GM23338 (cell line): ENCODE results near the gene TMEM98. TPM values are rescaled to one million over a fixed set of nuclear protein-coding genes. Genes with fewer than 3 reads are reported as not detected.

Experiments
- ATAC-seq: fragments of 200-7000 bp; cut with Tn5 transposase; 3 replicates; pipeline ENCODE4 v1.9.1; 2020
- DNase-seq: peaks from one replicate; pipeline ENCODE4 v3.0.0-alpha.2; 2015; ENCODE audit warnings: low spot score
- H2AFZ ChIP-seq: fragments of 200-600 bp; sonication (generic); 2 replicates; pipeline ENCODE4 v1.8.0; 2016; ENCODE audit warnings: antibody characterized with exemption, mild to moderate bottlenecking, moderate library complexity
- H3F3A ChIP-seq: fragments of 200-600 bp; sonication (generic); replicated peaks from 2 replicates; pipeline ENCODE4 v1.8.0; 2017; ENCODE audit warnings: antibody characterized with exemption, mixed run types, low read depth
- H3K27ac ChIP-seq: fragments of 200-600 bp; sonication (generic); 2 replicates; pipeline ENCODE4 v1.6.1; 2016; ENCODE audit warnings: low read depth
- H3K27me3 ChIP-seq: fragments of 200-600 bp; sonication (generic); 2 replicates; pipeline ENCODE4 v1.8.0; 2016; ENCODE audit warnings: mild to moderate bottlenecking, mixed run types, moderate library complexity; ENCODE audit not compliant: insufficient read depth
- H3K36me3 ChIP-seq: fragments of 200-600 bp; sonication (generic); 2 replicates; pipeline ENCODE4 v1.8.0; 2016; ENCODE audit warnings: mild to moderate bottlenecking; ENCODE audit not compliant: insufficient read depth
- H3K4me1 ChIP-seq: fragments of 200-600 bp; sonication (generic); 2 replicates; pipeline ENCODE4 v1.8.0; 2016; ENCODE audit warnings: mild to moderate bottlenecking, moderate library complexity; ENCODE audit not compliant: insufficient read depth
- H3K4me2 ChIP-seq: fragments of 200-600 bp; sonication (generic); 2 replicates; pipeline ENCODE4 v1.7.1; 2017; ENCODE audit warnings: mixed run types
- H3K4me3 ChIP-seq: fragments of 200-600 bp; sonication (generic); 2 replicates; pipeline ENCODE4 v1.6.1; 2016; ENCODE audit warnings: mixed run types
- H3K79me2 ChIP-seq: fragments of 200-600 bp; sonication (generic); replicated peaks from 2 replicates; pipeline ENCODE4 v1.8.0; 2017; ENCODE audit warnings: mild to moderate bottlenecking; ENCODE audit not compliant: insufficient read depth
- H3K9me2 ChIP-seq: fragments of 200-600 bp; sonication (generic); 2 replicates; pipeline ENCODE4 v1.8.0; 2017; ENCODE audit not compliant: insufficient read depth
- H4K20me1 ChIP-seq: fragments of 200-600 bp; sonication (generic); replicated peaks from 2 replicates; pipeline ENCODE4 v1.8.0; 2017; ENCODE audit warnings: mild to moderate bottlenecking; ENCODE audit not compliant: insufficient read depth
- H3K27ac Mint-ChIP-seq: 2 replicates; pipeline ENCODE4 v1.8.0; 2020; ENCODE audit warnings: inconsistent platforms, mild to moderate bottlenecking, moderate library complexity, mixed read lengths
- H3K27me3 Mint-ChIP-seq: 3 replicates; pipeline ENCODE4 v1.8.0; 2022; ENCODE audit warnings: low read depth, mild to moderate bottlenecking, moderate library complexity, mixed read lengths, inconsistent platforms; ENCODE audit not compliant: insufficient read depth, poor library complexity
- H3K36me3 Mint-ChIP-seq: 3 replicates; pipeline ENCODE4 v1.8.0; 2021; ENCODE audit warnings: low read depth, mild to moderate bottlenecking, inconsistent platforms, moderate library complexity, mixed read lengths
- H3K4me1 Mint-ChIP-seq: 3 replicates; pipeline ENCODE4 v1.8.0; 2020; ENCODE audit warnings: mild to moderate bottlenecking, inconsistent platforms, mixed read lengths
- H3K4me3 Mint-ChIP-seq: 3 replicates; pipeline ENCODE4 v1.8.0; 2021; ENCODE audit warnings: moderate library complexity, mild to moderate bottlenecking, inconsistent platforms, mixed read lengths
- H3K9me3 Mint-ChIP-seq: 3 replicates; pipeline ENCODE4 v1.8.0; 2020; ENCODE audit warnings: moderate library complexity, mild to moderate bottlenecking, inconsistent platforms, mixed read lengths
- ETS1 ChIP-seq: IDR thresholded peaks from 2 replicates; pipeline ENCODE4 v1.6.1; 2016; ENCODE audit warnings: antibody characterized with exemption
- EZH2 ChIP-seq: fragments of 200-600 bp; sonication (generic); IDR thresholded peaks from one replicate; pipeline ENCODE4 v1.8.0; 2017; ENCODE audit warnings: antibody characterized with exemption, mild to moderate bottlenecking, low read depth; ENCODE audit not compliant: unreplicated experiment
- EZH2phosphoT487 ChIP-seq: fragments of 200-600 bp; sonication (generic); IDR thresholded peaks from one replicate; pipeline ENCODE4 v1.8.1; 2018; ENCODE audit warnings: antibody characterized with exemption; ENCODE audit not compliant: unreplicated experiment
- POLR2AphosphoS5 ChIP-seq: IDR thresholded peaks from 2 replicates; pipeline ENCODE4 v1.6.1; 2016; ENCODE audit warnings: antibody characterized with exemption, low read depth
- STAT1 ChIP-seq: IDR thresholded peaks from one replicate; pipeline ENCODE4 v1.6.1; 2016; ENCODE audit warnings: antibody characterized with exemption; ENCODE audit not compliant: unreplicated experiment
- polyA plus RNA-seq: library from polyadenylated mRNA; unstranded; fragments of >200 nt; fragmentation: Nextera tagmentation; extraction: Ambion mirVana; gene quantifications from 2 replicates; pipeline ENCODE4 v1.2.1, GENCODE V29; 2016
- total RNA-seq: library from RNA; depleted of rRNA; stranded (reverse); fragments of >200 nt; shearing (Covaris generic); gene quantifications from 2 replicates; pipeline ENCODE4 v1.2.3, GENCODE V29; 2014
- TF ChIP-seq, protein P1 (sequence below): fragments of 250-450 bp; sonication (Bioruptor Pico); IDR thresholded peaks from 2 replicates; pipeline ENCODE4 v1.5.0; 2020; ENCODE audit warnings: mild to moderate bottlenecking, moderate library complexity

Gene TMEM98
- total and polyA plus RNA-seq, 2 experiments from 2014 or later, result 60.4 to 94.8 TPM

DNA sequence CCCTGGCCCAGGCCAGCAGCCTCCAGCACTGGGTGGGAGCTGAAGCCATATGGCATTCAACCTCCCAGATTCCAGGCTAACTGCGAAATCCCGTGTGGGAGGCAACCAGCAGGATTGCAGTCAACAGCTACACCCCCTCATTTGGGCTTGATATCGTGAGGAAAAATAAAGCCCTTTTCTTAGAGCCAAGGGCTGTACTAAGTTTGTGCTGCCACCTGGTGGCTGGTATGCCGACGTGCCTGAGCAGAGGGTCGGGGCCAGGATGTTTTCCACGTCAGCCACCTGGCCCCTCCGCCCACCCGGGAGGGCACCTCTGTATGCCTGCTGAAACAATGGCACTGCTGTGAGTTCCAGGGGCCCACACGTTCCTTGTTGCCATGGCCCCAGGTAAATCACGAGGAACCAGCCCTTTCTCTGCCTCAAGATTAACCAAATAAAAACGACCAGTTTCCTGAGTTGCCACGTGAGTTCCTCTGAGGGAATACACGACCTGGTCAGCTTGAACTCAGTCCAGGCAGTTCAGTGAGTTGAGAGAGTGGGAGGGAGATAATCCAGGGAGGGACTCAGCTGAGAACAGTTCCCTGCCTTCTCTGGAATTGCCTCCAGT is 9.0 kb downstream of the TMEM98 start (continued):
- TF ChIP-seq, protein P1, sequence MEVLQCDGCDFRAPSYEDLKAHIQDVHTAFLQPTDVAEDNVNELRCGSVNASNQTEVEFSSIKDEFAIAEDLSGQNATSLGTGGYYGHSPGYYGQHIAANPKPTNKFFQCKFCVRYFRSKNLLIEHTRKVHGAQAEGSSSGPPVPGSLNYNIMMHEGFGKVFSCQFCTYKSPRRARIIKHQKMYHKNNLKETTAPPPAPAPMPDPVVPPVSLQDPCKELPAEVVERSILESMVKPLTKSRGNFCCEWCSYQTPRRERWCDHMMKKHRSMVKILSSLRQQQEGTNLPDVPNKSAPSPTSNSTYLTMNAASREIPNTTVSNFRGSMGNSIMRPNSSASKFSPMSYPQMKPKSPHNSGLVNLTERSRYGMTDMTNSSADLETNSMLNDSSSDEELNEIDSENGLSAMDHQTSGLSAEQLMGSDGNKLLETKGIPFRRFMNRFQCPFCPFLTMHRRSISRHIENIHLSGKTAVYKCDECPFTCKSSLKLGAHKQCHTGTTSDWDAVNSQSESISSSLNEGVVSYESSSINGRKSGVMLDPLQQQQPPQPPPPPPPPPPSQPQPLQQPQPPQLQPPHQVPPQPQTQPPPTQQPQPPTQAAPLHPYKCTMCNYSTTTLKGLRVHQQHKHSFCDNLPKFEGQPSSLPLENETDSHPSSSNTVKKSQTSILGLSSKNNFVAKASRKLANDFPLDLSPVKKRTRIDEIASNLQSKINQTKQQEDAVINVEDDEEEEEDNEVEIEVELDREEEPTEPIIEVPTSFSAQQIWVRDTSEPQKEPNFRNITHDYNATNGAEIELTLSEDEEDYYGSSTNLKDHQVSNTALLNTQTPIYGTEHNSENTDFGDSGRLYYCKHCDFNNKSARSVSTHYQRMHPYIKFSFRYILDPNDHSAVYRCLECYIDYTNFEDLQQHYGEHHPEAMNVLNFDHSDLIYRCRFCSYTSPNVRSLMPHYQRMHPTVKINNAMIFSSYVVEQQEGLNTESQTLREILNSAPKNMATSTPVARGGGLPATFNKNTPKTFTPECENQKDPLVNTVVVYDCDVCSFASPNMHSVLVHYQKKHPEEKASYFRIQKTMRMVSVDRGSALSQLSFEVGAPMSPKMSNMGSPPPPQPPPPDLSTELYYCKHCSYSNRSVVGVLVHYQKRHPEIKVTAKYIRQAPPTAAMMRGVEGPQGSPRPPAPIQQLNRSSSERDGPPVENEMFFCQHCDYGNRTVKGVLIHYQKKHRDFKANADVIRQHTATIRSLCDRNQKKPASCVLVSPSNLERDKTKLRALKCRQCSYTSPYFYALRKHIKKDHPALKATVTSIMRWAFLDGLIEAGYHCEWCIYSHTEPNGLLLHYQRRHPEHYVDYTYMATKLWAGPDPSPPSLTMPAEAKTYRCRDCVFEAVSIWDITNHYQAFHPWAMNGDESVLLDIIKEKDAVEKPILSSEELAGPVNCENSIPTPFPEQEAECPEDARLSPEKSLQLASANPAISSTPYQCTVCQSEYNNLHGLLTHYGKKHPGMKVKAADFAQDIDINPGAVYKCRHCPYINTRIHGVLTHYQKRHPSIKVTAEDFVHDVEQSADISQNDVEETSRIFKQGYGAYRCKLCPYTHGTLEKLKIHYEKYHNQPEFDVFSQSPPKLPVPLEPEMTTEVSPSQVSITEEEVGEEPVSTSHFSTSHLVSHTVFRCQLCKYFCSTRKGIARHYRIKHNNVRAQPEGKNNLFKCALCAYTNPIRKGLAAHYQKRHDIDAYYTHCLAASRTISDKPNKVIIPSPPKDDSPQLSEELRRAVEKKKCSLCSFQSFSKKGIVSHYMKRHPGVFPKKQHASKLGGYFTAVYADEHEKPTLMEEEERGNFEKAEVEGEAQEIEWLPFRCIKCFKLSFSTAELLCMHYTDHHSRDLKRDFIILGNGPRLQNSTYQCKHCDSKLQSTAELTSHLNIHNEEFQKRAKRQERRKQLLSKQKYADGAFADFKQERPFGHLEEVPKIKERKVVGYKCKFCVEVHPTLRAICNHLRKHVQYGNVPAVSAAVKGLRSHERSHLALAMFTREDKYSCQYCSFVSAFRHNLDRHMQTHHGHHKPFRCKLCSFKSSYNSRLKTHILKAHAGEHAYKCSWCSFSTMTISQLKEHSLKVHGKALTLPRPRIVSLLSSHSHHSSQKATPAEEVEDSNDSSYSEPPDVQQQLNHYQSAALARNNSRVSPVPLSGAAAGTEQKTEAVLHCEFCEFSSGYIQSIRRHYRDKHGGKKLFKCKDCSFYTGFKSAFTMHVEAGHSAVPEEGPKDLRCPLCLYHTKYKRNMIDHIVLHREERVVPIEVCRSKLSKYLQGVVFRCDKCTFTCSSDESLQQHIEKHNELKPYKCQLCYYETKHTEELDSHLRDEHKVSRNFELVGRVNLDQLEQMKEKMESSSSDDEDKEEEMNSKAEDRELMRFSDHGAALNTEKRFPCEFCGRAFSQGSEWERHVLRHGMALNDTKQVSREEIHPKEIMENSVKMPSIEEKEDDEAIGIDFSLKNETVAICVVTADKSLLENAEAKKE (CRISPR knock-in tag), result no peak
- no peak for TF ChIP-seq STAT1

DNA sequence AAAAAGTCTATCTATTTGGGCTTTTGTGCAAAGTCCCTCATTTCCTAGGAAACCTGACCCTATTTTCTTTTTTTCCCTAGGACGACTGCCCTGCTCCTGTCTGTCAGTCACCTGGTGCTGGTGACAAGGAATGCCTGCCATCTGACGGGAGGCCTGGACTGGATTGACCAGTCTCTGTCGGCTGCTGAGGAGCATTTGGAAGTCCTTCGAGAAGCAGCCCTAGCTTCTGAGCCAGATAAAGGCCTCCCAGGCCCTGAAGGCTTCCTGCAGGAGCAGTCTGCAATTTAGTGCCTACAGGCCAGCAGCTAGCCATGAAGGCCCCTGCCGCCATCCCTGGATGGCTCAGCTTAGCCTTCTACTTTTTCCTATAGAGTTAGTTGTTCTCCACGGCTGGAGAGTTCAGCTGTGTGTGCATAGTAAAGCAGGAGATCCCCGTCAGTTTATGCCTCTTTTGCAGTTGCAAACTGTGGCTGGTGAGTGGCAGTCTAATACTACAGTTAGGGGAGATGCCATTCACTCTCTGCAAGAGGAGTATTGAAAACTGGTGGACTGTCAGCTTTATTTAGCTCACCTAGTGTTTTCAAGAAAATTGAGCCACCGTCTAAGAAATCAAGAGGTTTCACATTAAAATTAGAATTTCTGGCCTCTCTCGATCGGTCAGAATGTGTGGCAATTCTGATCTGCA is 12.9 kb downstream of the TMEM98 start:
- no peaks in the 10 kb centered on the region for H3K9me2 ChIP-seq
- no peak overlapping the region for H3K4me2 ChIP-seq
- no peaks in the 10 kb centered on the region for H3K36me3 ChIP-seq
- Mint-ChIP-seq H3K27ac (no peak overlapping the region), H3K4me3 (no peak overlapping the region), H3K9me3 (no peaks in the 10 kb centered on the region; the same call in 2 of the 3 replicates), H3K27me3 (peaks cover 6% of the 10 kb centered on the region), H3K36me3 (peaks cover 53% of the 10 kb centered on the region), H3K4me1 (peaks cover 18% of the 10 kb centered on the region)
- H3K4me3 ChIP-seq, result no peak overlapping the region
- H3K27ac ChIP-seq, result no peak overlapping the region
- H3K79me2 ChIP-seq, result no peaks in the 10 kb centered on the region
- no peaks in the 10 kb centered on the region for H3K27me3 ChIP-seq
- peaks cover 8% of the 10 kb centered on the region for H3K4me1 ChIP-seq
- no peak overlapping the region for H2AFZ ChIP-seq
- DNase-seq, result no peak
- no peak for TF ChIP-seq POLR2AphosphoS5
- no peak for TF ChIP-seq ETS1
- TF ChIP-seq EZH2phosphoT487, result no peak
- TF ChIP-seq EZH2, result no peak
- H4K20me1 ChIP-seq, result no peaks in the 10 kb centered on the region; the same call in 1 of the 2 replicates
- no peak for ATAC-seq
- H3F3A ChIP-seq, result no peaks in the 10 kb centered on the region
